HPDE6-E6E7 (cell line): ENCODE measurements around the gene MARF1.
"Not testable (repeated sequence)": the region's sequence is repeated elsewhere in the genome, so short reads cannot be mapped to it uniquely, and the experiment has no call there.

ENCODE experiments used
- DNase-seq: peaks from one replicate; pipeline ENCODE4 v3.0.0; 2011; ENCODE audit warnings: missing footprints; ENCODE audit errors: extremely low spot score

The MARF1 gene, protein sequence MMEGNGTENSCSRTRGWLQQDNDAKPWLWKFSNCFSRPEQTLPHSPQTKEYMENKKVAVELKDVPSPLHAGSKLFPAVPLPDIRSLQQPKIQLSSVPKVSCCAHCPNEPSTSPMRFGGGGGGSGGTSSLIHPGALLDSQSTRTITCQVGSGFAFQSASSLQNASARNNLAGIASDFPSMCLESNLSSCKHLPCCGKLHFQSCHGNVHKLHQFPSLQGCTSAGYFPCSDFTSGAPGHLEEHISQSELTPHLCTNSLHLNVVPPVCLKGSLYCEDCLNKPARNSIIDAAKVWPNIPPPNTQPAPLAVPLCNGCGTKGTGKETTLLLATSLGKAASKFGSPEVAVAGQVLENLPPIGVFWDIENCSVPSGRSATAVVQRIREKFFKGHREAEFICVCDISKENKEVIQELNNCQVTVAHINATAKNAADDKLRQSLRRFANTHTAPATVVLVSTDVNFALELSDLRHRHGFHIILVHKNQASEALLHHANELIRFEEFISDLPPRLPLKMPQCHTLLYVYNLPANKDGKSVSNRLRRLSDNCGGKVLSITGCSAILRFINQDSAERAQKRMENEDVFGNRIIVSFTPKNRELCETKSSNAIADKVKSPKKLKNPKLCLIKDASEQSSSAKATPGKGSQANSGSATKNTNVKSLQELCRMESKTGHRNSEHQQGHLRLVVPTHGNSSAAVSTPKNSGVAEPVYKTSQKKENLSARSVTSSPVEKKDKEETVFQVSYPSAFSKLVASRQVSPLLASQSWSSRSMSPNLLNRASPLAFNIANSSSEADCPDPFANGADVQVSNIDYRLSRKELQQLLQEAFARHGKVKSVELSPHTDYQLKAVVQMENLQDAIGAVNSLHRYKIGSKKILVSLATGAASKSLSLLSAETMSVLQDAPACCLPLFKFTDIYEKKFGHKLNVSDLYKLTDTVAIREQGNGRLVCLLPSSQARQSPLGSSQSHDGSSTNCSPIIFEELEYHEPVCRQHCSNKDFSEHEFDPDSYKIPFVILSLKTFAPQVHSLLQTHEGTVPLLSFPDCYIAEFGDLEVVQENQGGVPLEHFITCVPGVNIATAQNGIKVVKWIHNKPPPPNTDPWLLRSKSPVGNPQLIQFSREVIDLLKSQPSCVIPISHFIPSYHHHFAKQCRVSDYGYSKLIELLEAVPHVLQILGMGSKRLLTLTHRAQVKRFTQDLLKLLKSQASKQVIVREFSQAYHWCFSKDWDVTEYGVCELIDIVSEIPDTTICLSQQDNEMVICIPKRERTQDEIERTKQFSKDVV (N-terminal part only)

DNA sequence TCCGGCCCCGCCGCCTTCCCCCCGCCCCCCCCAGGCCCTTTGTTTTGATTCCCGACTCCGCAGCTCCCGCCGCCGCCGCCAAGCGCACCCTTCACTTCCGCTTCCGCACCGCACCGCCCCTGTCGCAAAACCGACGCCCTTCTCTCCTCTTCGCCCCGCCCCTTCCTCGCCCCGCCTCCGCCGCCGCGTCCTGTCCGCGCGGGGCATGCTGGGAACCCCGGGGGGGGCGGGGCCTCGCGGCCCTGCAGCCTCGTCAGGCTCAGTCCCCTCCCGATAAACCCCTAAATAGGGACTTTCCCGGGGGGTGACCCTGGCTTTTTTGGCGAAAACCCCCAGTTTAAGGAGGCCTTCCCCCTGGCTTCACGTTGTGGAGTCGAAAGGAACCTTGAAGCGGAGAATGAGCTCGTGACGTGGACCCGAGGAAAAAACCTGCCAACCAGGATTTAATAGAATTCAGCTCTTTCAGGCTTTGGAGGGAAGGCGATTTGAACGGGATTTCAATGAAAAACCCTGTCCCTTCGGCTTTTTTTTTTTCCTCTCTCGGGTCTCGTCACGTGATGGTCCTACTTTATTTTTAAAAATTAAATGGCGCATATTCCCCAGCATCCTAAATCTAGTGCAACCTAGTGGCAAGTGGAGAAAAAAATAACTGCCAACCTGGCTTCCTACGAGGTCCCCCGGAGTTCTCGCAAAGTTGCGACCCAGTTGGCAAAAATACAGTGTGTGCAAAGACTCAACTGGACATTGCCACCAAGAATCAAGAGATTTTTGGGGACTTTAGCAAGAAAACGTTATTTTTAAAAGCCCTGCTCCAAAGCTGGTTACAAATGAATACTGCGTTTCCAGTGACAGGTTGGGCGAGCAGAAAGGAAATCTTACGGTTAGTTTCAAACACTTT lies at the start of gene MARF1:
MARF1 (minus strand) TSS at position 107 of the 898 bp plus-strand sequence. CDS start 3,921 bp downstream, outside the sequence.
- peak; percentile 64 for DNase-seq

DNA sequence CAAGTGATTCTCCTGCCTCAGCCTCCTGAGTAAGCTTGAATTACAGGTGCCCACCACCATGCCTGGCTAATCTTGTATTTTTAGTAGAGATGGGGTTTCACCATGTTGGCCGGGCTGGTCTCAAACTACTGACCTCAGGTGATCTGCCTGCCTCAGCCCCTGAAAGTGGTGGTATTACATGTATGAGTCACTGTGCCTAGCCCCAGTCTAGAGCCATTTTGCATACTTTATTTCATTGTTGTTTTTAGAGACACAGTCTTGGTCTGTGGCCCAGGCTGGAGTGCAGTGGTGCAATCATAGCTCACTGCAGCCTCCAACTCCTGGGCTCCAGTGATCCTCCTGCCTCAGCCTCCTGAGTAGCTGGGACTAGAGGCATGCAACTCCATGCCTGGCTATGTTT lies 49.6 kb upstream of the MARF1 start:
- not testable (repeated sequence) for DNase-seq

- no peak for DNase-seq
Observed at GRCh38 chr16:15691046-15691445, 48.1 kb upstream of the MARF1 start.

DNA sequence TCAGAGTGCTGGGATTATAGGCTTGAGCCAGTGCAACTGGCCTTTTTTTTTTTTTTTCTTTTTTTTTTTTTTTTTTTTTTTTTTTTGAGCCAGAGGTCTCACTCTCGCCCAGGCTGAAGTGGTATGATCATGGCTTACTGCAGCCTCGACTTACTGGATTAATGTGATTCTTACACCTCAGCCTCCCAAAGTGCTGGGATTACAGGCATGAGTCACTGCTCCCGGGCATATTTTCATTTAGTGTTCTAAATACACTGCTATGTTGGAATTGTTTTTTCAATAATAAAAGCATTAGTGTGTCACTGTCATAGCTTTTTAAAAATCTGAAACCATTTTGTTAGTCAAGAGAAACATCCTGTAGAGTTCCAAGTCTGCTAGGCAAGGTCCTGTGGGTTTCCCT lies 47.3 kb upstream of the MARF1 start:
- DNase-seq: no peak

DNA sequence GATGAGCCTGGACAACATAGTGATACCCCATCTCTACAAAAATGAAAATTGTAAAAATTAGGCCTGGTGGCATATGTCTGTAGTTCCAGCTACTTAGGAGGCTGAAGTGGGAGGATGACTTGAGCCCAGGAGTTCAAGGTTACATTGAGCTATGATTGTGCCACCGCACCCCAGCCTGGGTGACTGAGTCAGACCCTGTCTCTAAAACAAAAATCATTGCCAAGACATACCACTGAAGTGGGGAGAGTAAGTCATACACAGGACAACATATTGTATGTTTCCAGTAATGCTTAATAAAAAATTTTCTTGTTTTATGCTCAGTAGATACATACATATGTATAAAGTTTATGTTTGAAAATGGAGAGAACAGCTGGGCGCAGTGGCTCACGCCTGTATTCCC lies 46.3 kb upstream of the MARF1 start:
- DNase-seq: no peak

GRCh38 chr16:15686287-15686686 lies 43.3 kb upstream of the MARF1 start:
- DNase-seq: no peak

GRCh38 chr16:15682105-15682570 lies 39.2 kb upstream of the MARF1 start:
- DNase-seq: peak; percentile 40

- no peak for DNase-seq
Observed at GRCh38 chr16:15677447-15677846, 34.5 kb upstream of the MARF1 start.

DNA sequence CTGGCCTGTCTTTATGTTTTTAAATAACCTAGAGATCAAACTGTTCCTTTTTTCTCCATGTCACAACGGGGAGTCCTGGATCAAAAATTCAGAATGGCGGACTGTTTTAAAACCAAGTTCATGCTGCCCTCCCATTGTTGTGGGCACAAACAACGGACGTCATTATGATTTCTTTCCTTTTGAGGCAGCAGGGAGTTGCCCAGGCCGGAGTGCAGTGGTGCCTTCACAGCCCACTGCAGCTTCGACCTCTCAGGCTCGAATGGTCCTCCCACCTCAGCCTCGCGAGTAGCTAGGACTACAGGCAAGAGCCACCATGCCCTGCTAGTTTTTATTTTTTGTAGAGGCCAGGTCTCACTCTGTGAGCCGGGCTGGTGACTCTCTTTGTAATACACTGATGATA lies 33.6 kb upstream of the MARF1 start:
- no peak for DNase-seq

DNA sequence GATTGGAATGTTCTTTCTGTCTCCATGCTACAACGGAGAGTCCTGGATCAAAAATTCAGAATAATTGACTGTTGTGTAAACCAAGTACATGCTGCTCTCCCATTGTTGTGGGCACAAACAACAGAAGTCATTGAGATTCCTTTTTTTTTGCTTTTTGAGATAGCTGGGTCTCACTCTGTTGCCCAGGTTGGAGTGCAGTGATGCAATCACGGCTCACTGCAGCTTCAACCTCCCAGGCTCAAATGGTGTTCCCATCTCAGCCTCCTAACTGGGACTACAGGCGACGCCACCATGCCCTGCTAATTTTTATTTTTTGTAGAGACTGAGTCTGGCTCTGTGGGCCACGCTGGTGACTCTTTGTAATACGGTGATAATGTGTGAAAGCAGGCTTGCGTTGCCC lies 31.6 kb upstream of the MARF1 start:
- no peak for DNase-seq

- peak; percentile 98 for DNase-seq
Observed at GRCh38 chr16:15672514-15673167, 29.7 kb upstream of the MARF1 start.

DNA sequence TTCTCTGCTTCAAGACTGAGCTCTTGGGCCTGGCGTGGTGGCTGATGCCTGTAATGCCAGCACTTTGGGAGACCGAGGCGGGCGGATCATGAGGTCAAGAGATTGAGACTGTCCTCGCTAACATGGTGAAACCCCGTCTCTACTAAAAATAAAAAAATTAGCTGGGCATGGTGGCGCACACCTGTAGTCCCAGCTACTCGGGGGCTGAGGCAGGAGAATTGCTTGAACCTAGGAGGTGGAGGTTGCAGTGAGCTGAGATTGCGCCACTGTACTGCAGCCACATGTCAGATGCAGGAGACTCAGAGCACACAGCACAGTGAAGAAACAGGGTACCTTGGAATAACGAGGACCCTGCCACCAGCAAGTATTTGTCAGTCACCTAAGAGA lies 29.2 kb upstream of the MARF1 start:
- DNase-seq: not testable (repeated sequence)

DNA sequence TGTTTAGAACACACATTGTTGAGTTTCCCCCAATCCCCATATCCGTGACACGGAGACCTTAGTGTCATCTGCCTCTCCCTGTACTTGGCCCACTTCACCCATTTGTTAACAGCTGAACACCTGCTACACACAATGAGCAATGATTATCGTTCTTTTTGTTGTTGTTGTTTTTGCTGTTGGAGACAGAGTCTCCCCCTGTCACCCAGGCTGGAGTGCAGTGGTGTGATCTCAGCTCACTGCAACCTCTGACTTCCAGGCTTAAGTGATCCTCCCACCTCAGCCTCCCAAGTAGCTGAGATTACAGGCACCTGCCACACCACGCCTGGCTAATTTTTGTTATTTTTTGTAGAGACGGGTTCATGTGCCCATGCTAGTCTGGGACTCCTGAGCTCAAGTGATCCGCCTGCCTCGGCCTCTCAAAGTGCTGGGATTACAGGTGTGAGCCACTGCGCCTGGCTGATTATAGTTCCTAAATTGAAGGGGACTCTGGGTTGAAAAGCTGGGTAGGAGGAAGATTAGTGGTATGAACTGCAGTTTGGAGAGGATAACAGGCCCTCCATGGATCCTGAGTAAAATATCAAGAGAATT lies 28.7 kb upstream of the MARF1 start:
- DNase-seq: no peak

GRCh38 chr16:15667091-15667742 lies 24.3 kb upstream of the MARF1 start:
- DNase-seq: no peak

GRCh38 chr16:15665107-15665506 lies 22.2 kb upstream of the MARF1 start:
- DNase-seq: no peak

DNA sequence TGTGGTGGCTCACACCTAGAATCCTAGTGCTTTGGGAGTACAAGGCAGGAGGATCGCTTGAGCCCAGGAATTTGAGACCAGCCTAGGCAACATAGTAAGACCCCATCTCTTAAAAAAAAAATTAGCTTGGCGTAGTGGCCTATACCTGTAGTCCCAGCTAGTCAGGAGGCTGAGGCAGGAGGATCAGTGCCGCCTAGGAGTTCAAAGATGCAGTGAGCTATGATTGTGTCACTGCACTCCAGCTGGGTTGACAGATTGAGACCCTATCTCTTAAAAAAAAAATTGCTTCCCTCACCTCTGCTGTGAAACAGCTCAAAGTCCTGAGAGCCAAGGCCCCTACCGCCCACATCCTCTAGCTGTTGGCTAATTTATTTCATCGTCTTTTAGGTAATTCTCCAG lies 17.2 kb upstream of the MARF1 start:
- no peak for DNase-seq

DNA sequence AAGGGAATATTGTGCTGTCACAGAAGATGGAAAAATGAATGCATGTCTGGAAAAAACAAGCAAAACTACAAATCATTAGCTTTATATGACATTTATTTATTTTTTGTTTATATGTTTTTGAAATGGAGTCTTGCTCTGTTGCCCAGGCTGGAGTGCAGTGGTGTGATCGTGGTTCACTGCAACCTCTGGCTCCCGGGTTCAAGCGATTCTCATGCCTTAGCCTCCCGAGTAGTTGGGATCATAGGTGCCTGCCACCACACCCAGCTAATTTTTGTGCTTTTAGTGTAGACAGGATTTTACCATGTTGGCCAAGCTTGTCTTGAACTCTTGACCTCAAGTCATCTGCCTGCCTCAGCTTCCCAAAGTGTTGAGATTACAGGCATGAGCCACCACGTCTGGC lies 15.6 kb upstream of the MARF1 start:
- DNase-seq: no peak

DNA sequence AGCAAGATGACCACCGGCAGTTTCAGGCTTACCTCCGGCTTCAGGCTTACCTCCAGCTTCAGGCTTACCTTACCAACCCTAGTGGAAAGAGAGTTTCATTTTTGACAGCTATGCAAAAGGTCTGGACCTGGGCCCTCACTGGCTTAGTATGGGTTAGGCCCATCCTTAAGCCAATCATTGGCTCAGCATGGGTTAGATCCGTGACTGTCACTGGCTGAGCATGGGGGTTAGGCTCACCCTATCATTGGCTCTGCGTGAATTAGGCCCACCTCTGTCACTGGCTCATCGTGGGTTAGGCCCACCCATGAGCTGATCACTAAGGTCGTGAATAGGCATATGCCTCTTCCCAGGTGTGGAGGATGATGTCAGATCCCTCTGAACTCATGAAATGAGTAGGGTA lies 15.2 kb upstream of the MARF1 start:
- DNase-seq: no peak

DNA sequence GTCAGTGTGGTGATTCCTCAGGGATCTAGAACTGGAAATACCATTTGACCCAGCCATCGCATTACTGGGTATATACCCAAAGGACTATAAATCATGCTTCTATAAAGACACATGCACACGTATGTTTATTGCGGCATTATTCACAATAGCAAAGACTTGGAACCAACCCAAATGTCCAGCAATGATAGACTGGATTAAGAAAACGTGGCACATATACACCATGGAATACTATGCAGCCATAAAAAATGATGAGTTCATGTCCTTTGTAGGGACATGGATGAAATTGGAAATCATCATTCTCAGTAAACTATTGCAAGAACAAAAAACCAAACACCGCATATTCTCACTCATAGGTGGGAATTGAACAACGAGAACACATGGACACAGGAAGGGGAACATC lies 12.6 kb upstream of the MARF1 start:
- not testable (repeated sequence) for DNase-seq
